K562 (cell line): Measurements from ENCODE around the gene GPR135. TPM values are rescaled to one million over a fixed set of nuclear protein-coding genes. Genes with fewer than 3 reads are reported as not detected.
A peak's percentile ranks its signal among the peaks of the same experiment; 100 is the strongest.

Experiments used
- ARID1B ChIP-seq: fragments of 450-650 bp; IDR thresholded peaks from 2 replicates; pipeline ENCODE4 v1.6.1; 2016; ENCODE audit warnings: antibody characterized with exemption, mild to moderate bottlenecking, inconsistent platforms
- BHLHE40 ChIP-seq: IDR thresholded peaks from 2 replicates; pipeline ENCODE4 v1.6.1; 2011; ENCODE audit warnings: low read length, improper control_type of control experiment
- CREM ChIP-seq: IDR thresholded peaks from 2 replicates; pipeline ENCODE4 v1.6.1; 2014; ENCODE audit warnings: antibody characterized with exemption, low read depth
- ETS2 ChIP-seq: IDR thresholded peaks from 2 replicates; pipeline ENCODE4 v1.6.1; 2016; ENCODE audit warnings: borderline replicate concordance, missing genetic modification characterization, mild to moderate bottlenecking, moderate library complexity, missing compliant biosample characterization; ENCODE audit not compliant: poor library complexity, severe bottlenecking
- HOMEZ ChIP-seq: fragments of 250-450 bp; sonication (Bioruptor Pico); IDR thresholded peaks from 2 replicates; pipeline ENCODE4 v1.4.0; 2020; ENCODE audit warnings: mild to moderate bottlenecking, moderate library complexity
- LCOR ChIP-seq: sonication (generic); formaldehyde crosslinking; IDR thresholded peaks from 2 replicates; pipeline ENCODE4 v1.8.0; 2022; ENCODE audit warnings: mild to moderate bottlenecking, missing genetic modification reagents
- NFIC ChIP-seq: fragments of 450-650 bp; IDR thresholded peaks from 2 replicates; pipeline ENCODE4 v1.6.1; 2017; ENCODE audit warnings: mild to moderate bottlenecking, inconsistent platforms
- NONO ChIP-seq, 2 experiments: fragments of 200-400 bp in 1 of 2; fragments of 450-650 bp in 1 of 2; formaldehyde crosslinking in 1 of 2; IDR thresholded peaks; 2 replicates each; pipeline ENCODE4 v1.6.1; 2017; ENCODE audit warnings: low read depth in 2 of 2, mild to moderate bottlenecking in 2 of 2, moderate library complexity in 2 of 2, low read length in 1 of 2
- POLR3G ChIP-seq: IDR thresholded peaks from 2 replicates; pipeline ENCODE4 v1.6.1; 2011; ENCODE audit not compliant: insufficient read length, insufficient replicate concordance; ENCODE audit errors: extremely low read depth
- POU5F1 ChIP-seq: fragments of 150-350 bp; IDR thresholded peaks from 2 replicates; pipeline ENCODE4 v1.6.1; 2014; ENCODE audit warnings: borderline replicate concordance, low read length, low read depth, mild to moderate bottlenecking; ENCODE audit not compliant: partially characterized antibody
- SMARCE1 ChIP-seq: fragments of 450-650 bp; IDR thresholded peaks from 2 replicates; pipeline ENCODE4 v1.7.1; 2016; ENCODE audit warnings: mild to moderate bottlenecking
- polyA plus RNA-seq, 8 experiments: library from polyadenylated mRNA; depleted of rRNA in 4 of 8; stranded (reverse) in 5 of 8; unstranded in 3 of 8; fragments of >200 nt; fragmentation: Nextera tagmentation in 2 of 8; fragmentation: Illumina TruSeq in 1 of 8; extraction: Ambion mirVana in 2 of 8; extraction: Trizol in 1 of 8; gene quantifications; 2 replicates each; pipeline versions ENCODE4 v1.2.1 to v1.2.3, GENCODE V29; 2011 to 2014; ENCODE audit warnings: inconsistent platforms in 1 of 8, missing spikeins in 1 of 8
- total RNA-seq, 7 experiments: library from RNA; depleted of rRNA in 6 of 7; stranded (reverse); fragments of >200 nt in 6 of 7; fragmentation: Illumina TruSeq in 2 of 7; extraction: Trizol in 2 of 7; gene quantifications; 2 replicates each; pipeline versions ENCODE4 v1.2.1 to v1.2.3, GENCODE V29; 2011 to 2021; ENCODE audit warnings: low replicate concordance in 1 of 7
- TF ChIP-seq, protein P1 (sequence below): fragments of 250-450 bp; sonication (Bioruptor Pico); IDR thresholded peaks from 2 replicates; pipeline ENCODE4 v1.4.0; 2020; ENCODE audit warnings: mild to moderate bottlenecking, moderate library complexity
- TF ChIP-seq, protein P2 (sequence below): fragments of 250-450 bp; sonication (Bioruptor Pico); IDR thresholded peaks from 2 replicates; pipeline ENCODE4 v1.4.0; 2020
- TF ChIP-seq, protein P3 (sequence below): fragments of 450-650 bp; formaldehyde crosslinking; IDR thresholded peaks from 2 replicates; pipeline ENCODE4 v1.4.0; 2022; ENCODE audit warnings: missing genetic modification characterization
- TF ChIP-seq, protein P4 (sequence below): fragments of 450-650 bp; IDR thresholded peaks from 2 replicates; pipeline ENCODE4 v1.6.1; 2018; ENCODE audit not compliant: partially characterized antibody

Gene GPR135
- total and polyA plus RNA-seq, 9 of the 15 experiments (the other 6 are each of a cell fraction or from before 2014, with no cell fraction given): 0.06 to 1.6 (median 1.0) TPM

GRCh38 chr14:59483819-59484638 lies 18.8 kb upstream of the GPR135 start, which contains the start of the genes JKAMP and L3HYPDH (continued):
- TF ChIP-seq, protein P1, sequence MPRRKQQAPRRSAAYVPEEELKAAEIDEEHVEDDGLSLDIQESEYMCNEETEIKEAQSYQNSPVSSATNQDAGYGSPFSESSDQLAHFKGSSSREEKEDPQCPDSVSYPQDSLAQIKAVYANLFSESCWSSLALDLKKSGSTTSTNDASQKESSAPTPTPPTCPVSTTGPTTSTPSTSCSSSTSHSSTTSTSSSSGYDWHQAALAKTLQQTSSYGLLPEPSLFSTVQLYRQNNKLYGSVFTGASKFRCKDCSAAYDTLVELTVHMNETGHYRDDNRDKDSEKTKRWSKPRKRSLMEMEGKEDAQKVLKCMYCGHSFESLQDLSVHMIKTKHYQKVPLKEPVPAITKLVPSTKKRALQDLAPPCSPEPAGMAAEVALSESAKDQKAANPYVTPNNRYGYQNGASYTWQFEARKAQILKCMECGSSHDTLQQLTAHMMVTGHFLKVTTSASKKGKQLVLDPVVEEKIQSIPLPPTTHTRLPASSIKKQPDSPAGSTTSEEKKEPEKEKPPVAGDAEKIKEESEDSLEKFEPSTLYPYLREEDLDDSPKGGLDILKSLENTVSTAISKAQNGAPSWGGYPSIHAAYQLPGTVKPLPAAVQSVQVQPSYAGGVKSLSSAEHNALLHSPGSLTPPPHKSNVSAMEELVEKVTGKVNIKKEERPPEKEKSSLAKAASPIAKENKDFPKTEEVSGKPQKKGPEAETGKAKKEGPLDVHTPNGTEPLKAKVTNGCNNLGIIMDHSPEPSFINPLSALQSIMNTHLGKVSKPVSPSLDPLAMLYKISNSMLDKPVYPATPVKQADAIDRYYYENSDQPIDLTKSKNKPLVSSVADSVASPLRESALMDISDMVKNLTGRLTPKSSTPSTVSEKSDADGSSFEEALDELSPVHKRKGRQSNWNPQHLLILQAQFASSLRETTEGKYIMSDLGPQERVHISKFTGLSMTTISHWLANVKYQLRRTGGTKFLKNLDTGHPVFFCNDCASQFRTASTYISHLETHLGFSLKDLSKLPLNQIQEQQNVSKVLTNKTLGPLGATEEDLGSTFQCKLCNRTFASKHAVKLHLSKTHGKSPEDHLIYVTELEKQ (CRISPR knock-in tag): no peak
- TF ChIP-seq BHLHE40 (0 out of 2 replicates have a peak, but pooled peaks have one; percentile 9), LCOR (CRISPR knock-in tag) (peak; percentile 94), ARID1B (peak; percentile 15; the same call in 1 of the 2 replicates), SMARCE1 (no peak), CREM (peak; percentile 43), POU5F1 (no peak), NONO (IDR thresholded peaks at IDR 0.05; ENCODE audit: low read depth in 2 of 2, low read length in 1 of 2) (peak in 1 of 2 experiments; percentile 53; a peak in 2 of 4 replicates), HOMEZ (CRISPR knock-in tag) (no peak), NFIC (peak; percentile 19; the same call in 1 of the 2 replicates), POLR3G (no peak), ETS2 (tag) (no peak)
- TF ChIP-seq, protein P2, sequence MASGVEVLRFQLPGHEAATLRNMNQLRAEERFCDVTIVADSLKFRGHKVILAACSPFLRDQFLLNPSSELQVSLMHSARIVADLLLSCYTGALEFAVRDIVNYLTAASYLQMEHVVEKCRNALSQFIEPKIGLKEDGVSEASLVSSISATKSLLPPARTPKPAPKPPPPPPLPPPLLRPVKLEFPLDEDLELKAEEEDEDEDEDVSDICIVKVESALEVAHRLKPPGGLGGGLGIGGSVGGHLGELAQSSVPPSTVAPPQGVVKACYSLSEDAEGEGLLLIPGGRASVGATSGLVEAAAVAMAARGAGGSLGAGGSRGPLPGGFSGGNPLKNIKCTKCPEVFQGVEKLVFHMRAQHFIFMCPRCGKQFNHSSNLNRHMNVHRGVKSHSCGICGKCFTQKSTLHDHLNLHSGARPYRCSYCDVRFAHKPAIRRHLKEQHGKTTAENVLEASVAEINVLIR (CRISPR knock-in tag): no peak
- TF ChIP-seq, protein P3, sequence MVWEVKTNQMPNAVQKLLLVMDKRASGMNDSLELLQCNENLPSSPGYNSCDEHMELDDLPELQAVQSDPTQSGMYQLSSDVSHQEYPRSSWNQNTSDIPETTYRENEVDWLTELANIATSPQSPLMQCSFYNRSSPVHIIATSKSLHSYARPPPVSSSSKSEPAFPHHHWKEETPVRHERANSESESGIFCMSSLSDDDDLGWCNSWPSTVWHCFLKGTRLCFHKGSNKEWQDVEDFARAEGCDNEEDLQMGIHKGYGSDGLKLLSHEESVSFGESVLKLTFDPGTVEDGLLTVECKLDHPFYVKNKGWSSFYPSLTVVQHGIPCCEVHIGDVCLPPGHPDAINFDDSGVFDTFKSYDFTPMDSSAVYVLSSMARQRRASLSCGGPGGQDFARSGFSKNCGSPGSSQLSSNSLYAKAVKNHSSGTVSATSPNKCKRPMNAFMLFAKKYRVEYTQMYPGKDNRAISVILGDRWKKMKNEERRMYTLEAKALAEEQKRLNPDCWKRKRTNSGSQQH: no peak
- TF ChIP-seq, protein P4, sequence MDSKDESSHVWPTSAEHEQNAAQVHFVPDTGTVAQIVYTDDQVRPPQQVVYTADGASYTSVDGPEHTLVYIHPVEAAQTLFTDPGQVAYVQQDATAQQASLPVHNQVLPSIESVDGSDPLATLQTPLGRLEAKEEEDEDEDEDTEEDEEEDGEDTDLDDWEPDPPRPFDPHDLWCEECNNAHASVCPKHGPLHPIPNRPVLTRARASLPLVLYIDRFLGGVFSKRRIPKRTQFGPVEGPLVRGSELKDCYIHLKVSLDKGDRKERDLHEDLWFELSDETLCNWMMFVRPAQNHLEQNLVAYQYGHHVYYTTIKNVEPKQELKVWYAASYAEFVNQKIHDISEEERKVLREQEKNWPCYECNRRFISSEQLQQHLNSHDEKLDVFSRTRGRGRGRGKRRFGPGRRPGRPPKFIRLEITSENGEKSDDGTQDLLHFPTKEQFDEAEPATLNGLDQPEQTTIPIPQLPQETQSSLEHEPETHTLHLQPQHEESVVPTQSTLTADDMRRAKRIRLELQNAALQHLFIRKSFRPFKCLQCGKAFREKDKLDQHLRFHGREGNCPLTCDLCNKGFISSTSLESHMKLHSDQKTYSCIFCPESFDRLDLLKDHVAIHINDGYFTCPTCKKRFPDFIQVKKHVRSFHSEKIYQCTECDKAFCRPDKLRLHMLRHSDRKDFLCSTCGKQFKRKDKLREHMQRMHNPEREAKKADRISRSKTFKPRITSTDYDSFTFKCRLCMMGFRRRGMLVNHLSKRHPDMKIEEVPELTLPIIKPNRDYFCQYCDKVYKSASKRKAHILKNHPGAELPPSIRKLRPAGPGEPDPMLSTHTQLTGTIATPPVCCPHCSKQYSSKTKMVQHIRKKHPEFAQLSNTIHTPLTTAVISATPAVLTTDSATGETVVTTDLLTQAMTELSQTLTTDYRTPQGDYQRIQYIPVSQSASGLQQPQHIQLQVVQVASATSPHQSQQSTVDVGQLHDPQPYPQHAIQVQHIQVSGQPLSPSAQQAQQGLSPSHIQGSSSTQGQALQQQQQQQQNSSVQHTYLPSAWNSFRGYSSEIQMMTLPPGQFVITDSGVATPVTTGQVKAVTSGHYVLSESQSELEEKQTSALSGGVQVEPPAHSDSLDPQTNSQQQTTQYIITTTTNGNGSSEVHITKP: no peak
